IMR-90 (cell line): Measurements from ENCODE around the gene SF3A2.

Experiments
- CHD1 ChIP-seq: IDR thresholded peaks from 2 replicates; pipeline ENCODE4 v1.6.1; 2012; ENCODE audit warnings: low read depth, low read length, improper control_type of control experiment
- FOS ChIP-seq: fragments of 150-350 bp; IDR thresholded peaks from 2 replicates; pipeline ENCODE4 v1.6.1; 2016; ENCODE audit warnings: low read depth, low read length
- MXI1 ChIP-seq: IDR thresholded peaks from 2 replicates; pipeline ENCODE4 v1.6.1; 2012; ENCODE audit warnings: low read depth, mild to moderate bottlenecking, low read length, moderate library complexity, borderline replicate concordance
- POLR2A ChIP-seq: IDR thresholded peaks from 2 replicates; pipeline ENCODE4 v1.6.1; 2012; ENCODE audit warnings: mild to moderate bottlenecking, low read depth, low read length
- TF ChIP-seq, protein P1 (sequence below): fragments of 150-350 bp; IDR thresholded peaks from 2 replicates; pipeline ENCODE4 v1.6.1; 2016; ENCODE audit warnings: low read depth, mild to moderate bottlenecking, low read length, moderate library complexity, borderline replicate concordance
- TF ChIP-seq, protein P2 (sequence below): conservative IDR thresholded peaks from 2 replicates; pipeline ENCODE4 v1.5.1; 2012; ENCODE audit warnings: mild to moderate bottlenecking, low read depth, low read length, improper control_type of control experiment

DNA sequence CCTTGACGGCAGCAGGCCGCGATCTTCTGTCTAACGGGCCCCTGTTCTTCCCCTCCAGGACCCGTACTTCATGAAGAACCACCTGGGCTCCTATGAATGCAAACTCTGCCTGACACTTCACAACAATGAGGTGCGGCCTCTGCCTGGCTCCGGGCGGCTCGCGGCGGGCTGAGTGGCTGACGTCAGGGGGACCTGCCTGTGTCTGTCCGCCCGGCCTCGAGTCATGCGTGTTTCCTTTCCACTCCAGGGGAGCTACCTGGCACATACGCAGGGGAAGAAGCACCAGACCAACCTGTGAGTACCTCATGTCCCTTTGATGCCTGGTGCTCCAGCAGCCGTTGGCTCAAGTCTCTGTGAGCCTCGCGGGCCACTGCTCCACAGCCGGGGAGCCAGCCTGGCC lies 7.9 kb downstream of the SF3A2 start:
- TF ChIP-seq, protein P1, sequence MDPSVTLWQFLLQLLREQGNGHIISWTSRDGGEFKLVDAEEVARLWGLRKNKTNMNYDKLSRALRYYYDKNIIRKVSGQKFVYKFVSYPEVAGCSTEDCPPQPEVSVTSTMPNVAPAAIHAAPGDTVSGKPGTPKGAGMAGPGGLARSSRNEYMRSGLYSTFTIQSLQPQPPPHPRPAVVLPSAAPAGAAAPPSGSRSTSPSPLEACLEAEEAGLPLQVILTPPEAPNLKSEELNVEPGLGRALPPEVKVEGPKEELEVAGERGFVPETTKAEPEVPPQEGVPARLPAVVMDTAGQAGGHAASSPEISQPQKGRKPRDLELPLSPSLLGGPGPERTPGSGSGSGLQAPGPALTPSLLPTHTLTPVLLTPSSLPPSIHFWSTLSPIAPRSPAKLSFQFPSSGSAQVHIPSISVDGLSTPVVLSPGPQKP = no peak
- no peak for TF ChIP-seq POLR2A
- TF ChIP-seq, protein P2, sequence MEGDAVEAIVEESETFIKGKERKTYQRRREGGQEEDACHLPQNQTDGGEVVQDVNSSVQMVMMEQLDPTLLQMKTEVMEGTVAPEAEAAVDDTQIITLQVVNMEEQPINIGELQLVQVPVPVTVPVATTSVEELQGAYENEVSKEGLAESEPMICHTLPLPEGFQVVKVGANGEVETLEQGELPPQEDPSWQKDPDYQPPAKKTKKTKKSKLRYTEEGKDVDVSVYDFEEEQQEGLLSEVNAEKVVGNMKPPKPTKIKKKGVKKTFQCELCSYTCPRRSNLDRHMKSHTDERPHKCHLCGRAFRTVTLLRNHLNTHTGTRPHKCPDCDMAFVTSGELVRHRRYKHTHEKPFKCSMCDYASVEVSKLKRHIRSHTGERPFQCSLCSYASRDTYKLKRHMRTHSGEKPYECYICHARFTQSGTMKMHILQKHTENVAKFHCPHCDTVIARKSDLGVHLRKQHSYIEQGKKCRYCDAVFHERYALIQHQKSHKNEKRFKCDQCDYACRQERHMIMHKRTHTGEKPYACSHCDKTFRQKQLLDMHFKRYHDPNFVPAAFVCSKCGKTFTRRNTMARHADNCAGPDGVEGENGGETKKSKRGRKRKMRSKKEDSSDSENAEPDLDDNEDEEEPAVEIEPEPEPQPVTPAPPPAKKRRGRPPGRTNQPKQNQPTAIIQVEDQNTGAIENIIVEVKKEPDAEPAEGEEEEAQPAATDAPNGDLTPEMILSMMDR = no peak
- no peak for TF ChIP-seq MXI1
- no peak for TF ChIP-seq FOS
- TF ChIP-seq CHD1 = no peak
